OCI-LY7 (cell line): ENCODE measurements around the gene G3BP2. TPM values are rescaled to one million over a fixed set of nuclear protein-coding genes. Genes with fewer than 3 reads are reported as not detected.

Experiments used
- small RNA-seq: library from RNA; depleted of rRNA; stranded (forward); fragments of <200 nt; gene quantifications from one replicate; pipeline ENCODE3, GENCODE V24; 2014
- total RNA-seq, 2 experiments: library from RNA; depleted of rRNA in 1 of 2; stranded (reverse); fragments of >200 nt in 1 of 2; shearing (Covaris generic) in 1 of 2; gene quantifications; 2 replicates each; pipeline ENCODE4 v1.2.3, GENCODE V29; 2014 to 2022

The G3BP2 gene
- total RNA-seq, 2 experiments from 2014 or later, result 56.7 to 147 TPM

Small RNA genes within 50 kb of the gene (small RNA-seq; reads per million reads assigned to genes)
- not detected for gene RF00019

Other genes with a start within 250 kb of the G3BP2 start
- 7.7 and 9.2 TPM in 2 replicates for gene RCHY1, start 159.0 kb downstream of the G3BP2 start, total RNA-seq (2014; rRNA removed; shearing (Covaris generic))
- gene RCHY1, start 159.0 kb downstream of the G3BP2 start, total RNA-seq (2022), result 25.5 and 29.4 TPM in 2 replicates
- gene THAP6, start 158.9 kb downstream of the G3BP2 start, total RNA-seq (2014; rRNA removed; shearing (Covaris generic)), result 15.9 and 17.2 TPM in 2 replicates
- gene THAP6, start 158.9 kb downstream of the G3BP2 start, total RNA-seq (2022), result 27.3 and 30.6 TPM in 2 replicates
- gene ODAPH, start 117.3 kb downstream of the G3BP2 start, total RNA-seq (2014; rRNA removed; shearing (Covaris generic)), result not detected in 2 replicates
- 0.40 TPM in 1 of 2 replicates, not detected in the other for gene ODAPH, start 117.3 kb downstream of the G3BP2 start, total RNA-seq (2022)
- 0.06 and 0.13 TPM in 2 replicates for gene CDKL2, start 42.9 kb downstream of the G3BP2 start, total RNA-seq (2014; rRNA removed; shearing (Covaris generic))
- 0.15 and 0.19 TPM in 2 replicates for gene CDKL2, start 42.9 kb downstream of the G3BP2 start, total RNA-seq (2022)
- gene USO1, start 51.2 kb upstream of the G3BP2 start, total RNA-seq (2014; rRNA removed; shearing (Covaris generic)), result 38.0 and 40.5 TPM in 2 replicates
- 54.6 and 57.3 TPM in 2 replicates for gene USO1, start 51.2 kb upstream of the G3BP2 start, total RNA-seq (2022)
- gene PPEF2, start 229.0 kb upstream of the G3BP2 start, total RNA-seq (2014; rRNA removed; shearing (Covaris generic)), result not detected in 2 replicates
- 0.42 TPM in 1 of 2 replicates, not detected in the other for gene PPEF2, start 229.0 kb upstream of the G3BP2 start, total RNA-seq (2022)